DMS 273 treated with DMSO at 0.1 percent for 48 hours (cell line): ENCODE results near the gene B4GALT7.

Source experiments
- DNase-seq: peaks from one replicate; lab custom pipeline; 2025; lab: John Stamatoyannopoulos, UW

Gene B4GALT7

GRCh38 chr5:177593511-177593910, 6.4 kb upstream of the B4GALT7 start:
- DNase-seq, result no peak

- DNase-seq, result no peak
Measured at GRCh38 chr5:177594071-177594470, 5.9 kb upstream of the B4GALT7 start.

- DNase-seq, result no peak
Measured at GRCh38 chr5:177595026-177595585, 4.8 kb upstream of the B4GALT7 start.

- no peak for DNase-seq
Measured at GRCh38 chr5:177595991-177596774, 3.7 kb upstream of the B4GALT7 start.

- no peak for DNase-seq
Measured at GRCh38 chr5:177596775-177597238, 3.1 kb upstream of the B4GALT7 start.

- no peak for DNase-seq
Measured at GRCh38 chr5:177598477-177598876, 1.5 kb upstream of the B4GALT7 start.

- DNase-seq, result no peak
Measured at GRCh38 chr5:177600508-177601018, 631 bp downstream of the B4GALT7 start.

- DNase-seq, result no peak
Measured at GRCh38 chr5:177601126-177601525, 1.2 kb downstream of the B4GALT7 start.

- no peak for DNase-seq
Measured at GRCh38 chr5:177601577-177602457, 1.9 kb downstream of the B4GALT7 start.

- no peak for DNase-seq
Measured at GRCh38 chr5:177602458-177602830, 2.5 kb downstream of the B4GALT7 start.

GRCh38 chr5:177603631-177604030, 3.7 kb downstream of the B4GALT7 start:
- DNase-seq, result no peak

GRCh38 chr5:177604116-177604521, 4.2 kb downstream of the B4GALT7 start:
- no peak for DNase-seq

- DNase-seq, result no peak
Measured at GRCh38 chr5:177604656-177605055, 4.7 kb downstream of the B4GALT7 start.

GRCh38 chr5:177605078-177605477, 5.1 kb downstream of the B4GALT7 start:
- DNase-seq, result no peak

- no peak for DNase-seq
Measured at GRCh38 chr5:177605667-177606066, 5.7 kb downstream of the B4GALT7 start.

- no peak for DNase-seq
Measured at GRCh38 chr5:177606071-177607051, 6.4 kb downstream of the B4GALT7 start.

GRCh38 chr5:177607115-177607451, 7.2 kb downstream of the B4GALT7 start:
- no peak for DNase-seq

- DNase-seq, result peak; percentile 79
Measured at GRCh38 chr5:177607452-177608192, 7.7 kb downstream of the B4GALT7 start.

- no peak for DNase-seq
Measured at GRCh38 chr5:177608243-177609075, 8.5 kb downstream of the B4GALT7 start.
